Mesodermal cell (in vitro differentiated cells): ENCODE data around the gene MYNN.

ENCODE experiments used
- H3K27ac ChIP-seq: 2 replicates; pipeline ENCODE4 v1.7.0; 2013; ENCODE audit warnings: mild to moderate bottlenecking, low read depth, low read length, moderate library complexity; ENCODE audit not compliant: severe bottlenecking
- H3K36me3 ChIP-seq: 2 replicates; pipeline ENCODE4 v1.7.1; 2013; ENCODE audit warnings: mild to moderate bottlenecking, low read length, moderate library complexity; ENCODE audit not compliant: control insufficient read depth, insufficient read depth
- H3K4me1 ChIP-seq: one replicate; pipeline ENCODE4 v1.7.1; 2013; ENCODE audit warnings: mild to moderate bottlenecking, low read length; ENCODE audit not compliant: insufficient read depth, control insufficient read depth, poor library complexity, severe bottlenecking
- H3K4me3 ChIP-seq: 2 replicates; pipeline ENCODE4 v1.7.0; 2013; ENCODE audit warnings: low read length, control low read depth, mild to moderate bottlenecking; ENCODE audit not compliant: insufficient read depth, poor library complexity, severe bottlenecking; ENCODE audit errors: extremely low read depth
- H3K9me3 ChIP-seq: 2 replicates; pipeline ENCODE4 v1.7.1; 2013; ENCODE audit warnings: mild to moderate bottlenecking, low read length, moderate library complexity; ENCODE audit not compliant: control insufficient read depth
- WGBS, 2 experiments: methylation state at CpG; one replicate each; pipeline ENCODE4 v1.1.5; 2013; ENCODE audit warnings: missing lambda C conversion rate in 2 of 2; ENCODE audit not compliant: insufficient coverage in 2 of 2; 5-methylcytosine and 5-hydroxymethylcytosine counted together

MYNN gene

GRCh38 chr3:169811631-169812331, 38.6 kb downstream of the MYNN start:
- Histone ChIP-seq H3K36me3 (no peaks in the 10 kb centered on the region), H3K27ac (peak overlapping the region; percentile 62), H3K4me1 (peaks cover 6% of the 10 kb centered on the region), H3K4me3 (peak overlapping the region; percentile 40), H3K9me3 (peaks cover 13% of the 10 kb centered on the region)
- 57 to 65% methylated on average over 19 to 22 of the region's 29 CpGs for WGBS, 2 experiments

- Histone ChIP-seq H3K9me3 (peaks cover 13% of the 10 kb centered on the region), H3K4me1 (peaks cover 6% of the 10 kb centered on the region), H3K4me3 (peak within 1 kb of the TSS; percentile 40), H3K36me3 (no peaks in the 10 kb centered on the region), H3K27ac (peak within 1 kb of the TSS; percentile 62)
- WGBS, 2 experiments: 23 to 32% methylated on average over 47 to 52 of the region's 56 CpGs
Observed at GRCh38 chr3:169812332-169813235, 39.4 kb downstream of the MYNN start, which contains the start of the genes LRRC34 and LRRIQ4. LRRC34 (minus strand) TSS chr3:169812904; CDS start chr3:169812548, 356 bp downstream. LRRIQ4 (plus strand) TSS chr3:169812870; CDS start chr3:169821922, 9,052 bp downstream.

GRCh38 chr3:169813278-169813677, 40.1 kb downstream of the MYNN start:
- Histone ChIP-seq H3K9me3 (peaks cover 13% of the 10 kb centered on the region), H3K27ac (no peak overlapping the region), H3K36me3 (no peaks in the 10 kb centered on the region), H3K4me3 (no peak overlapping the region), H3K4me1 (peaks cover 8% of the 10 kb centered on the region)
- WGBS, 2 experiments: 78 to 90% methylated on average over 3 to 7 of the region's 8 CpGs

GRCh38 chr3:169813757-169814517, 40.7 kb downstream of the MYNN start:
- Histone ChIP-seq H3K4me3 (no peak overlapping the region), H3K36me3 (no peaks in the 10 kb centered on the region), H3K27ac (no peak overlapping the region), H3K9me3 (peaks cover 13% of the 10 kb centered on the region), H3K4me1 (peaks cover 14% of the 10 kb centered on the region)
- 84 to 87% methylated on average over 22 of the region's 27 CpGs for WGBS, 2 experiments

- Histone ChIP-seq H3K9me3 (peaks cover 13% of the 10 kb centered on the region), H3K4me1 (peaks cover 14% of the 10 kb centered on the region), H3K27ac (no peak overlapping the region), H3K36me3 (no peaks in the 10 kb centered on the region), H3K4me3 (no peak overlapping the region)
- WGBS, 2 experiments: 86 to 87% methylated on average over 2 of the region's 4 CpGs
Observed at GRCh38 chr3:169815590-169816150, 42.5 kb downstream of the MYNN start.

- Histone ChIP-seq H3K36me3 (no peaks in the 10 kb centered on the region), H3K4me1 (peaks cover 8% of the 10 kb centered on the region), H3K9me3 (peaks cover 13% of the 10 kb centered on the region), H3K27ac (no peak overlapping the region), H3K4me3 (no peak overlapping the region)
- no CpG with 5 or more reads among the region's 2 CpGs for WGBS, 2 experiments
Observed at GRCh38 chr3:169818316-169818715, 45.1 kb downstream of the MYNN start.

GRCh38 chr3:169822091-169822490, 48.9 kb downstream of the MYNN start:
- H3K27ac ChIP-seq: no peak overlapping the region
- no peak overlapping the region for H3K4me3 ChIP-seq
- H3K9me3 ChIP-seq: no peaks in the 10 kb centered on the region
- peaks cover 8% of the 10 kb centered on the region for H3K4me1 ChIP-seq
- WGBS, 2 experiments: 92 to 94% methylated on average over 15 of the region's 15 CpGs
- H3K36me3 ChIP-seq: no peaks in the 10 kb centered on the region

- WGBS, 2 experiments: 91 to 95% methylated on average over 17 to 20 of the region's 20 CpGs
- H3K36me3 ChIP-seq: no peaks in the 10 kb centered on the region
- H3K4me3 ChIP-seq: no peak overlapping the region
- no peaks in the 10 kb centered on the region for H3K9me3 ChIP-seq
- H3K27ac ChIP-seq: no peak overlapping the region
- peaks cover 8% of the 10 kb centered on the region for H3K4me1 ChIP-seq
Observed at GRCh38 chr3:169822540-169822939, 49.3 kb downstream of the MYNN start.

GRCh38 chr3:169822983-169823382, 49.8 kb downstream of the MYNN start:
- Histone ChIP-seq H3K4me3 (no peak overlapping the region), H3K9me3 (no peaks in the 10 kb centered on the region), H3K4me1 (peaks cover 8% of the 10 kb centered on the region), H3K36me3 (no peaks in the 10 kb centered on the region), H3K27ac (no peak overlapping the region)
- WGBS, 2 experiments: 100% methylated on average over 2 of the region's 6 CpGs

GRCh38 chr3:169825316-169825715, 52.1 kb downstream of the MYNN start:
- no peaks in the 10 kb centered on the region for H3K9me3 ChIP-seq
- H3K4me1 ChIP-seq: no peaks in the 10 kb centered on the region
- H3K36me3 ChIP-seq: no peaks in the 10 kb centered on the region
- H3K4me3 ChIP-seq: no peak overlapping the region
- WGBS, 2 experiments: 93% methylated on average over 3 of the region's 3 CpGs; no CpG with 5 or more reads in 1 of the 2 experiments
- no peak overlapping the region for H3K27ac ChIP-seq
